Body of pancreas (tissue), 4 donors: ENCODE measurements around the gene MARS1.

Experiments
- POLR2A ChIP-seq, 3 donors: fragments of 450-650 bp; IDR thresholded peaks; one replicate each; pipeline ENCODE4 v1.6.1; 2016; ENCODE audit warnings: antibody characterized with exemption in 3 of 3, mild to moderate bottlenecking in 2 of 3
- TF ChIP-seq, protein P1 (sequence below), 7 experiments: fragments of 450-650 bp in 4 of 7; fragments of 200-600 bp in 3 of 7; sonication (generic) in 3 of 7; IDR thresholded peaks; one replicate each; pipeline ENCODE4 v1.5.1; 2016 to 2019; ENCODE audit warnings: antibody characterized with exemption in 7 of 7

- TF ChIP-seq POLR2A (IDR thresholded peaks at IDR 0.05) = no peak
- TF ChIP-seq, protein P1, sequence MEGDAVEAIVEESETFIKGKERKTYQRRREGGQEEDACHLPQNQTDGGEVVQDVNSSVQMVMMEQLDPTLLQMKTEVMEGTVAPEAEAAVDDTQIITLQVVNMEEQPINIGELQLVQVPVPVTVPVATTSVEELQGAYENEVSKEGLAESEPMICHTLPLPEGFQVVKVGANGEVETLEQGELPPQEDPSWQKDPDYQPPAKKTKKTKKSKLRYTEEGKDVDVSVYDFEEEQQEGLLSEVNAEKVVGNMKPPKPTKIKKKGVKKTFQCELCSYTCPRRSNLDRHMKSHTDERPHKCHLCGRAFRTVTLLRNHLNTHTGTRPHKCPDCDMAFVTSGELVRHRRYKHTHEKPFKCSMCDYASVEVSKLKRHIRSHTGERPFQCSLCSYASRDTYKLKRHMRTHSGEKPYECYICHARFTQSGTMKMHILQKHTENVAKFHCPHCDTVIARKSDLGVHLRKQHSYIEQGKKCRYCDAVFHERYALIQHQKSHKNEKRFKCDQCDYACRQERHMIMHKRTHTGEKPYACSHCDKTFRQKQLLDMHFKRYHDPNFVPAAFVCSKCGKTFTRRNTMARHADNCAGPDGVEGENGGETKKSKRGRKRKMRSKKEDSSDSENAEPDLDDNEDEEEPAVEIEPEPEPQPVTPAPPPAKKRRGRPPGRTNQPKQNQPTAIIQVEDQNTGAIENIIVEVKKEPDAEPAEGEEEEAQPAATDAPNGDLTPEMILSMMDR (IDR thresholded peaks at IDR 0.05) = no peak
Measured at GRCh38 chr12:57452181-57452936, 35.5 kb upstream of the MARS1 start.
